HG03097 (cell line): ENCODE measurements around the gene NFATC2.

Experiments
- ATAC-seq: cut with Tn5 transposase; IDR thresholded peaks from one replicate; pipeline ENCODE4 v1.9.1; 2021; ENCODE audit not compliant: unreplicated experiment, low FRiP score

The NFATC2 gene

DNA sequence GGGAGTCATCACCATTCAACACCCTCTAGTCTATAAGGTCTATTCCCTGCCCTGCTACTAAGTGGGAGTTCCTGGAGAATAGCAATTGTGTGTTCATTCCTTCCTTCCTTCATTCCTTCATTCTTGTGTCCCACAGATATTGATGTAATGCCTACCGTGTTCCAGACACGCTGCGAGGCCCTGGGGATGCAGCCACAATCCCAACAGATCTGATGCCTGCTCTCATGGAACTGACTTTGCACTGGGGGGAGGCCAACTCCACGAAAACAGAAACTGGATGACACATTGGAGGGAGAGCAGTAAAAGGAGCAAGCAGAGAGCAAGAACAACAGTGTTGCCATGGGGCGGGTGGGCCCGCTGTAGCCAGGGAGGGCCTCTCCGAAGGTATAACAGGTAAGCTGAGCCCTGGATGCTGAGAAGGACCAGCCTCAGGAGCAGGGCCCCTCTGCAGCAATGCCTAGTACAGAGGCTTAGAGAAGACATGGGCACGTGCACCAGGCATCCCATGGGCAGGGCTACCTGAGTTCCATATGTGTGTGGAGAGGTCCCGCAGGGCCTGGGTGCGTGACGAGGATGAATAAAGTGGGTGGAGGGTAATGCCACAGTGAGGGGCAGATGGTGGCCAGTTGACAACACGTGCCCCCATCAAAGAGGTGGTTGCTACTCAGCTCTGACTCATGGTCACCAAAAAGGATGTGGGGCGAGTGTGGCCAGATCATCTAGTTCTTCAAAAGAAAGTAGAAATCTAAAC, 173.9 kb downstream of the NFATC2 start:
- ATAC-seq, result no peak

DNA sequence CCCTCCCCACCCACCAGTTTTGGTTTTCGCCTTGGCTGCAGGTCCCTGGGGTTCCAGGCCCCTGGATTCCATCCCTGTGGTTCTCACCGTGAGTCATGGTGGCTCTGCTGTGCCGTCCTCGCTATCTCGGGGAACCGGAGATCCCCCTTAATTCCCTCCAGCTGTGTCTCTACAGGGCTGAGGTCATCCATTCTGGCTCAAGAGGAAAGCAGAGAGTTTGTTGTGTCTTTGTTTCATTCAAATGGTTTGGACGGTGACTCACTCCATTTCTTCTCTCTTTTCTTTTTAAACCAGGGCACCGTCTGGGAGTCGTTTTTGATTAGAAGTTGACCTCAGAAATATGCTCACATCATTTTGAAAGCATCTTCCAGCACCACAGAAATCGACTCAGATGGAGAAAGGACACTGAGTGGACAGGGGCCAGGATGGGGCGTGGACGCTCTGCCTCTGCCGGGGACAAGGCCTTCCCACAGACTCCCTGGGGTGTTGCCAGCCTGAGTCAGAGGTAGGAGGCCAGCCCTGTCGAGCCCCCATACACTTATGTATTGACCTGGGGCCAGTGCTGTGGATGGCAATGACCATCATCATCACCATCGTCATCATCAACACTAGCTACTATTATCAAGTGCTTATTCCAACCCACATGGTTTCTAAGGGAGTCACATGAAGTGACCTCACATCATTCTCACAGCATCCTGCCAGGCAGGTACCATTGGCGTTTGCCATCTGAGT, 176.2 kb downstream of the NFATC2 start:
- no peak for ATAC-seq

DNA sequence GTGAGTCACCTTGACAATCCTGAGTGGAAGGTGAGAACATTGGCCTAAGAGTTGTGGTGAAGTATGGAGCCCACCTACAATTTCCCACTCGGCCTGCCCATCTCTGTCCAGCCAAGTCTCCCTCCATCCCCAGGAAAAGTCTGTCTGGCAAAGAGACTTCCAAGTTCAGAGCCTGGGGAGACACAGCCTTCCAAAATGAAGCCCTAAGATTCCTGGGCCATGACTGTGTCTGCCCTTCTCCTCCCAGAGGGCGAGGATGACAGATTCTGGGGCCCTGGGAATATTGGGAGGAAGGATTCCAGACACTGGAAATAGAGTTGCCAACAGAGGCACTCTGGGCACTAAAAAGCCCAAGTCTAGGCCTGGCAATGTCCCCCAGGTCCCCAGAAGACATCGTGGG, 176.8 kb downstream of the NFATC2 start:
- no peak for ATAC-seq

DNA sequence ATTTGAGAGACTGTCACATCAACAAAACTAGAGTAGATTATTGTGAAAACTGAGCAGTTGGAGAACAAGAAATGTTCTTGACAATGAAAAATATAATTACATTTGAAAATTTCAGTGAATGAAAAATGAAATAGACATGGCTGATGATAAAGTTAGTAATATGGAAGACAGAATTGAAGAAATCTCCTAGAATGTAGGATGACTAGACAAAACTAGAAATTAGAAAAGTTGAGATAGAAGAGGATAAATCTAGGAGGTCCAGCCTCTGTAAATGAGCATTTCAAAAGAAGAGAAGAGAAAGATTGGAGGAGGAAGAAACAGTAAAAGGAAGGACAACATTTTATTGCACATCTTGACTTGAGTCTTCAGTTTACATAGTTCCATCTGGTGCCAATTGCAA, 178.7 kb downstream of the NFATC2 start:
- ATAC-seq, result no peak

DNA sequence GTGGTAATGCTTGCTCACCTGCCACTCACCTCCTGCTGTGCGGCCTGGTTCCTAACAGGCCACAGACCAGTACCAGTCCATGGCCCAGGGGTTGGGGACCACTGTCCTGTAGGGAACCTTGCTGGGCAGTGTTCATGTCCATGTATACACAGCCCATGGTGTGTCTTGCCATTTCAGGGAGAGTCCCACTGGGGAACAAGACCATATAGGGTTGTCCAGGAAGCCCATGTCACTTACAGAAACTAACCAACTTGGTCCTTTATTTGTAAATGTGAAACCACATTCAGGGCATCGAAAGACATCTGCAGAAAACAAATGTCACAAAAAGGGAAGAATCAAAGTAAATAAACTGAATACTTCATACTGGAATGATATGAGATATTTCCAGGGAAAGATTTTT, 179.1 kb downstream of the NFATC2 start:
- no peak for ATAC-seq

DNA sequence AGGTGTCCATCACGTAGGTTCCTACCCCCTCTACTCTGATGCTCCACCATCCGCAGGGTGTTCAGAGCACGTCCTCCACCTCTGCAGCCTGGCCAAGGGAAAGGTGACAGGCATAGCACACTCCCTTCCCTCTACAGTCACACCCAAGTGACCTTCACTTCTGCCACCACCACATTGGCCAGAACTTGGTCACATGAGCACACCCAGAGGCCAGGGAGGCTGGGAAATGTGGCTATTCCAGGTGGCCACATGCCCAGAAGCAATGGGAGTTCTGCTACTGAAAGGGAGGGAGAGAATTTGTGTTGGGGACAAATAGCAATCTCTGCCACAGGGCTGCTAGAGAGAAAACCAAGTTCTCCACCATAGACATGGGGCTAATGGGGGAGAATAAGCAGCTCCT, 180.3 kb downstream of the NFATC2 start:
- no peak for ATAC-seq

DNA sequence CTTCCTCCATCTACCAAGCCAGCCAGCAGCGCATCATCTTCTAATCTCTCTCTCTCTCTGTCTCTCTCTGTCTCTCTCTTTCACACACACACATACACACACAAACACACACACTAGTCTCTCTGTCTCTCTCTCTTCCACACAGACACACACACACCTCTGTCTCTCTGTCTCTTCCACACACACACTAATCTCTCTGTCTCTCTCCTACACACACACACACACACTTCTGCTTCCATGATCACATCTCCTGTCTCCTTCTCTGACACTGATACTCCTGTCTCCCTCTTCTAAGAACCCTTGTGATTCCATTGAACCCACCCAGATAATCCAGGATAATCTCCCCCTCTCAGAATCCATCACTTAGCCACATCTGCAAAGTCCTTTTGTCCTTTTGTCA, 181.3 kb downstream of the NFATC2 start:
- ATAC-seq, result no peak

DNA sequence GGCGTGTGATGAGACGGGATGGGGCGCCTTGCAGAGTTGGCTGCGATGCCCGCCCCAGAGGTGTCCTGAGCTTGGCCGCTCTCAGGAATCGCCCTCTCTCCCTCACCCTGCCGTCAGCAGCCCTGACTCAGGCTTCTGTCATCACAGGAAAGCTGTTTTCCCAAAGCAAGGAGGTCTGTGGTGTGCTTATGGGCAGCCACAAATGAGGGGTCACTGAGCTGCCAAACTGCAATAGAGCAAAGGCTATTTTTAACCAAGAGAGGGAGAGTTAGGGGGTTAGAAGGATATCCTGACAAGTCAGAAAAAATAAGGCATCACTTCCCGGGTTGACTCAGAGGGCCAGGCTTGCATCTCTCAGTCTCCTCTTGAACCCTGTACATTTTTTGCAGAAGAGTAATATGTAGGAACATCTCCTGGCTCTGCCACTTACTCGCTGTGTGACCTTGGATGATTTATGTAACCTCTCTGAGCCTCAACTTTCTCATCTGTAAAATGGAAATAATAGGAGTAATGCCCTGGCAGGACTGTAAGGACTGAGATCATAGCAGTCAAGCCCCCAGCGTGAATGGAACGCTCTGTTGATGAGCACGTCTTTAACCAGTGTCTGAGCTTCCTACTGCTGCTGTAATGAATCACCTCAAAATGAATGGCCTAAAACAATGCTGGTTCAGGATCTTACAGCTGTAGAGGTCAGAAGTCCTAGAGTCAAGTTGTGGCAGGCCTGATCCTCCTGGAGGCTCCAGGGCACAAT, 181.9 kb downstream of the NFATC2 start:
- ATAC-seq, result no peak

DNA sequence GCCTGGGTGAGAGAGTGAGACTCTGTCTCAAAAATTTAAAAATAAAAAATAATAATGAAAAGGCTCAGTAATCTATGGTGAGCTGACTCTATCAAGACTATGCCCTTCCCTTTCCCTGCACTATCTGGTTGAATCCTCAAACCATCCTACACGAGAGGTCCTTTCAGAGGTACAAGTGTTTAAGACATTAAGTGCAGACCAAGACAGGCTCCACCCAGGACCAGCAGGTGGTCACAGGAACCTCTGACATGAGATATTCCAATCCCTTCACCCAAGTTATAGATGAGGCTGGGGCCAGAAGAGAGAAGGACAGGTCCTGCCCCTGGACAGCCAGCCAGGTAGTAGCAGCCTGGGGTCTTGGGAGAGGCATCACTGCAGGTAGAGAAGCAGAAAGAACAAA, 182.6 kb downstream of the NFATC2 start:
- ATAC-seq, result no peak

DNA sequence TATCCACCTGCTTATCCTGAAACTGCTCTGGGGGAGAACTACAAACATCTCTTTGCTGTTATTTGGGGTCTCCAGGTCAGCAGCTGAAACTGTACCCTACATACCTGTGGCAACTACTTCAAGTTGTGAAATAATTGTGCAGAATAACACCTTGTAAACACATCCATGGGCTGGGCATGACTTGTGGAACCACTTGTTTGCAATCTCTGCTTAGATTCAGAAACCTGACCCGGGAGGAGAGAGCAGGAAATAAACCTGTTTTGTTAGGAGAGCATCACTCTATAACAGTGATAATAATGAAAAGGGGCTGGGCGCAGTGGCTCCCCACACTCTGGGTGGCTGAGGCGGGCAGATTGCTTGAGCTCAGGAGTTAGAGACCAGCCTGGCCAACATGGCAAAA, 183.1 kb downstream of the NFATC2 start:
- no peak for ATAC-seq

DNA sequence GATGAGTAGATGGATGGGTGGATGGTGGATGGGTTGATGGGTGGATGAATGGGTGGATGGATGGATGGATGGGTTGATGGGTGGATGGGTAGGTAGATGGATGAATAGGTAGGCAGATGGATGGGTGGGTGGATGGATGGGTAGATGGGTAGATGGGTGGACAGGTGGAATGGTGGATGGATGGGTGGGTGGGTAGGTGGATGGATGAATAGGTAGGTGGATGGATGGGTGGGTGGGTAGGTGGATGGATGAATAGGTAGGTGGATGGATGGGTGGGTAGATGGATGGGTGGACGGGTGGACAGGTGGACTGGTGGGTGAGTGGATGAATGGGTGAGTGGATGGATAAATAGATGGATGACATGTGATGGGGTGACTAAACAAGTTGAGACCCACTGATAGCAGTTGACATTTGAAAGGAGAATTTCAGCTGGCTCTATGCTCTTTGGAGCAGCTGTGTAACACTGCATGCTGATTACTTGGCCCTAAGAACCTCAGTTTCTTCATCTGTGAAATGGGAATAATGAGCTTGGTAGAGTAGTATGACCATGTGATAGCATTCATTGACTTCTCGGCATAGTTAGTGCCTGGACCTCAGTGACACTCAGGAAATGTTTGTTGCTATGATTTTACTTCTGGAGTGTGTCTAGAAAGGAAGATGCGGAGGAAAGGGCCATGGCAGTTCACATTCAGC, 184.3 kb downstream of the NFATC2 start:
- no peak for ATAC-seq

DNA sequence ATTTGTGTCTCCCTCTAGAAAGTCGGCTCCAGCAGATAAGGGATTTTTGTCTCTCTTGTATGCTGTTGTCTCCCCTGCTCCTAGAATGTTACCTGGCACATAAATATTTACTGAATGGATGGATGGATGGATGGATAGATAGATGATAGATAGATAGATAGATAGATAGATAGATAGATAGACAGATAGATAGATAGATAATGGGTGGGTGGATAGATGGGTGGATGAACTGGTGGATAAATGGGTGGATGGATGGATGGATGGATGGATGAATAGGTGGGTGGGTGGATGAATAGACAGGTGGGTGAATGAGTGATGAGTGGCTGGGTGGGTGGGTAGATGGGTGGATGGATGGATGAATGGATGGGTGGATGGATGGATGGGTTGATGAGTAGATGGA, 185.0 kb downstream of the NFATC2 start:
- ATAC-seq, result no peak

DNA sequence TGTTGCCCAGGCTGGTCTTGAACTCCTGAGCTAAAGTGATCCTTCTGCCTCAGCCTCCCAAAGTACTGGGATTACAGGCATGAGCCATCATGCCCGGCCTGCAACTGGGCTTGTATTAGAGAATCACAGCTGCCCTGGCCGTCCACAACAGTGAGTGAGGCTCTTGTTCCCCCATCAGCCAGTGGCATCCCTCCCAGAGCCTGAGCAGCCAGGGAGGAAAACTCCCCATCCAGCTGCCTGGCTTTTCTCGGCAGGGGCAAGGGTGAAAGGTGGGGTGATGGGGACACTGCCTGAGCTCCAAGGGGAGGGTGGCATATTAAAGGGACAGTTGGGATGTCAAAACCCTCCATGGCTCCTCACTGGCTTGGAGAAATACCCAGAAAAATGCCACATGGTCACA, 185.6 kb downstream of the NFATC2 start:
- no peak for ATAC-seq

DNA sequence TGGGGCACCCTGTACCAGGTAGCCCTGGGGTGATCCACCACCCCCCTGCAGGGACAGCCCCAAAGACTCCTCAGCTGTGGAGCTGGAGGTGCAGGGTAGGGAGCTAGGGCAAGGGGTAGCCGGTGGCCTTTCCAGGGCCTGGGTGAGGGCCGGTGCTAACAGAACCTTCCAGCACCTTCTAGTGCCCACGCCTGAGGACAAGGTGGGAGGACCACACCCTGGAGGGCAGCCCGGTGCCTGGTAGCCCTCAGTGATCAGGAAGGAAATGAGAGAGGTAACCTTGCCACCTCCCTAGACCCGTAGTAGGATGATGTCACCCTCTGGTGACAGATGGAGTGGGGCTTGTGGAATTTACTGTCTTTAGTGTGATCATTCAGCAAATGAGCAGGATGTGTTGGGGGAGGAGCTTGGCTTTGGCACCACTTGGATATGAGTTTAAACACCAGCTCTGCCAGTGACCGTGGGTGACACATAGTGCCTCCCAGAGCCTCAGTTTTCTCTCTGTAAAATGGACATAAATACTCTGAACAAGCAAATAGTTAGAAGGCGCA, 187.7 kb downstream of the NFATC2 start:
- no peak for ATAC-seq

DNA sequence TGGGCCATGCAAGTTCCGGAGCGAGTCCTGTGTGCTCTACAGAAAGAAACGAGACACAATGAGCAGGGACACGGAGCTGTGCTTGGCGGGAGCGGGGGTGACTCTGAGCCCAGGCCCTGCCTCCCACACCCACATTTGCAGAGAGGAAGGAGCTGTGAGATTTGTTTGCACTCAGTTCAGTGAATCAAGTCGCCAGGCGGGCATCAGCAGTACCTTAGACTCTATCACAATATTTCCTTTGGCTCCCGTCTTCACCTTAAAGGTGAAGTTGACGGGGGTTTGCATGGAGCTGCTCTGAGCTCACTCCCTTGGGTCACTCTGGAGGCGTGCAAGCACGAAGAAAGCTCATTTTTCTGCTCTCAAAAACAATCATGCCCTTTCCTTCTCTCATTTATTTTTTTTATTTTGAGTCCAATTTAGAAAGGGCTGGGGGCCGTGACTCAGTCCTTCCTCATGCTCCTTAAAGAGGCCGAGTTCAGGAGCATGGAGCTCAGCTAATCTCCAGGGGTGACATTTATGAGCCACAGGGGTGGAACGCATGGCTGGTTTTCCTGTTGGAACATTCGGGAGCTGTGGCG, 188.2 kb downstream of the NFATC2 start:
- ATAC-seq, result no peak

DNA sequence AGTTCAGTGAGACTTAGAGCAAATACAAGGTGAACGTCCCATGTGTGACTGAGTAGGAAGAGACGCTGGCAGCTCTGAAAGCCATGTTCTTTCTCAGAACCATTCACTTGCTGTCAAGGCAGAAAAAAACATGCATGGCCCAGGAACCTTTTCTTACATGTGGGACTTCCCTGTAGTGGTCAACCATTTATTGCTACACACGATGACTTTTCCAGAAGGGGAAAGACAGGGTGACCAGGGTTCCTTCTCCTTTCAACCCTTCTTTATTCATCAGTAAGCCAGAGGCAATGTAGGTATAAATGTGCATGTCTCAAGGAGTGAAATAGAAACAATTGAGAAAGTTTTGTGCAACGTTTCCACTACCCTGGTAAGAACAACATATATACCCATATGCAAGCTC, 189.0 kb downstream of the NFATC2 start:
- ATAC-seq, result no peak

DNA sequence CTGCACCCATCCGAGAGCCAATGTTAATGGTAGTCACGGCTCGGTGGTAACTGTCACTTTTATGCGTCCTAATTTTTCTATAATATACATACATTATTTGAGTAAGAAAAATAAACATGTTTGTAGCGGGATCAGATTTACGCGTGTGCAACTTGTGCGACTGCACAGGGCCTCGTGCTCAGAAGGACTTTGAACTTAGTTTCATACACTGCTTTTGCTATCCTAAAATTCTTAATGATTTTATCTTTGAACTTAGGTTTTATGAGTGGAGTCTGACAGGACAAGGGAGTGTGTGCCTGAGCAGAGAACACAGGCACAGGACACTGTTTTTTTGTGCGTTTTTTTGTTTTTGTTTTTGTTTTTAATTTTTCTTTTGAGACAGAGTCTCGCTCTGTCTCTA, 189.7 kb downstream of the NFATC2 start:
- ATAC-seq, result no peak

DNA sequence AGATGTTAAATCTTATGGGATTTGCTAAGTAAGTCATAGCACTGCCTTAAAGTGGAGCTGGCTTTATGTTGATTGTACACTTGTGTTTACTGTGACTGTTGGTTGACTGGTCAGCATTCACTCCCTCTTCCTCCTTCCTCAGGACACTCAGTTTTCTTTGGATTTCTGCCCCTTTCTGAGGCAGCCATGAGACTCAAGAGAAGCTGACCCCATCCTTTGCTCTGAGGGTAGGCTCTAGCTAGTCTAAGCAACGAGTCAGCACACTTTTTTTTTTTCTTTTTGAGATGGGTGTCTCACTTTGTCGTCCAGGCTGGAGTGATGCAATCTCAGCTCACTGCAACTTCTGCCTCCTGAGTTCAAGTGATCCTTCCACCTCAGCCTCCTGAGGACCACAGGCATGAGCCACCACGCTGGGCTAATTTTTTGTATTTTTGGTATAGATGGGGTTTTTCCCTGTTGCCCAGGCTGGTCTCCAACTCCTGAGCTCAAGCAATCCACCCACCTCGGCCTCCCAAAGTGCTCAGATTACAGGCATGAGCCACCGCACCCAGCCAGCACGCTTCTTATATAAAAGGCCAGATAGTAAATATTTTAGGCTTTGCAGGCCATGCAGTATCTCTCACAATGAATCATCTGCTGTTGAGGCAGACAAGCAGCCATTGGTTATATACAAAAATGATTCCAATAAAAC, 191.4 kb downstream of the NFATC2 start:
- no peak for ATAC-seq

DNA sequence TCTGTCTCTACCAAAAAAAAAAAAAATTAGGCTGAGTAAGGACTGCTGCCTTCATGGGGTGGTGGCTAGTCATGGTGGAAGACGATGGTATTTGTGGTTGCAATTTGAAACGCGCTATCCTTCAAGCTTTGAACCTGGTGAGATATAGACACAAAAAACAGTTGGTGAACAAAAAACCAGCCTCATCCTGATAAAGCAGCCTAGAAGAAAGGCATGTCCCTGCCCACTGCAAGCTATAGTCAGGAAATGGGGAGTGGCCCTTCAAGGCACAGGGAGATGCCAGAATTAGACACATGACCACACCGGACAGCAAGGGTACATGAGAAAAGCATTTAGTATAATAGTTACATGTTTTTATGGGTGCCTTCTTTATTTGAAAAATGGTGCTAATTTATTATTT, 193.6 kb downstream of the NFATC2 start:
- ATAC-seq, result no peak

DNA sequence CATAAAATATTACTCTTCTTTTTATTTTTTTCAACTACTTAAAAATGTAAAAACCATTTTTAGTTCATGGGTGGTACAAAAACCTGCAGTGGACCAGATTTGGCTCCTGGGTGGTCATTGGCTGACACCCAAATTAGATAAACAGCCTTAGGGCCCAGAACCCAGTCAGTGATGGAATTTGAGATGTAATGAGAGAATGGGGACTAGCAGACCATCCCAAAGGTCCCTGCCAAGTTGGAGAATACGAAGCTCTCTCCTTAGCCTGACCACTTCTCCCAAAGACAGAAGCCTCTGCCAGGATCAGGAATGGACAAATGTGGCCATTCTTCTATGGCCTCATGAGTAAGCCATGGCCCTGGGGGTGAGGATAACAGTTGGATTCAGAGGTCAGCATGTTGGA, 194.7 kb downstream of the NFATC2 start:
- ATAC-seq, result no peak
